ENCODE measurements around the gene P2RX5.
A peak's percentile ranks its signal among the peaks of the same experiment; 100 is the strongest.

P2RX5 gene

DNA sequence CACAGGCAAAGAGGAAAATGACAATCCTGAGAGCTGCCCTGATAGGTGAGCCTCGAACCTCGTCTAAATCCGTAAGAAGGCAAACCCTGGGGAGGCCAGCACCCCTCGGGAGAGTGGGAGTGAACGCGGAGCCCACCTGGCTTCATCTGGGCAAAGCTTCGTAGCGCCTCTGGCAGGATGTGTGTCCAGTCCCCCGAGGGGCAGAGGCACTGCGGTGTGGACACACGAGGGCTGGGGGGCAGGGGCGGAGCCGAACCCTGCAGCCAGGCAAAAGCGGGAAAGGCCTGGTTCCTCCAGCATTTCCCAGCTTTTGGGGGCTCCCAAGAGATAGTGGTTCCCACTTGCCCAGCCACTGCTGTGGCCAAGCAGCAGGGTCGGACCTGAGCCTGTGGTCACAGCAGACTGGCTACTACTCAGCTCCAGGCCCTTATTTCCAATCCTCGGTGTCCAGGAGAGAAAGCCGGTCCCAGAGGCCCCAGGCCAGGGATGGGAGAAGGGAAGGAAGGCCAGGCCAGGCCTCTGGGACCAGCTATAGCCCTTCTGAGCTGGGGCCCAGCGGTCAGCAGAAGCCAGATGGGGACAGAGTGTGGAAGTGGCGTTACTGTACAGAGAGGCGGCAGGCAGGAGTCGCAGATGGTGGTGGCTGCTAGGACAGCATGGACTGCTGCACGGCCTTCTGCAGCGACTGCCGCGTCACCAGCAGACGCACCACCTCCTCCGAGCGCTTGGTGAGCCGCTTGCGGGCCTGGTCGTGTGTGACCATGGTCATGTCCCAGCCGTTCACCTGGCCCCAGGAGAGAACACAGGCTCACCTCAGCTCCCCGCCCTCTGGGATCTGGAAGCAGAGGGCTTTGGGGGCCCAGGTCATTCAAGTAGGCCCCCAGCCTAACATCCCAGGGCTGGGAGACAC lies 32.6 kb downstream of the P2RX5 start:
- TF ChIP-seq POLR2AphosphoS5 (IDR thresholded peaks at IDR 0.05; ENCODE audit: low read depth, low read length) (no peak), SIN3A (IDR thresholded peaks at IDR 0.05; ENCODE audit: borderline replicate concordance, insufficient read depth, low read length) (no peak), TAF1 (IDR thresholded peaks at IDR 0.05; ENCODE audit: borderline replicate concordance, insufficient read depth, low read length) (no peak), FOXP2 (optimal IDR thresholded peaks at IDR 0.05; ENCODE audit: borderline replicate concordance, extremely low read depth, extremely low read length, insufficient read depth) (no peak)
- TF ChIP-seq, protein P1, sequence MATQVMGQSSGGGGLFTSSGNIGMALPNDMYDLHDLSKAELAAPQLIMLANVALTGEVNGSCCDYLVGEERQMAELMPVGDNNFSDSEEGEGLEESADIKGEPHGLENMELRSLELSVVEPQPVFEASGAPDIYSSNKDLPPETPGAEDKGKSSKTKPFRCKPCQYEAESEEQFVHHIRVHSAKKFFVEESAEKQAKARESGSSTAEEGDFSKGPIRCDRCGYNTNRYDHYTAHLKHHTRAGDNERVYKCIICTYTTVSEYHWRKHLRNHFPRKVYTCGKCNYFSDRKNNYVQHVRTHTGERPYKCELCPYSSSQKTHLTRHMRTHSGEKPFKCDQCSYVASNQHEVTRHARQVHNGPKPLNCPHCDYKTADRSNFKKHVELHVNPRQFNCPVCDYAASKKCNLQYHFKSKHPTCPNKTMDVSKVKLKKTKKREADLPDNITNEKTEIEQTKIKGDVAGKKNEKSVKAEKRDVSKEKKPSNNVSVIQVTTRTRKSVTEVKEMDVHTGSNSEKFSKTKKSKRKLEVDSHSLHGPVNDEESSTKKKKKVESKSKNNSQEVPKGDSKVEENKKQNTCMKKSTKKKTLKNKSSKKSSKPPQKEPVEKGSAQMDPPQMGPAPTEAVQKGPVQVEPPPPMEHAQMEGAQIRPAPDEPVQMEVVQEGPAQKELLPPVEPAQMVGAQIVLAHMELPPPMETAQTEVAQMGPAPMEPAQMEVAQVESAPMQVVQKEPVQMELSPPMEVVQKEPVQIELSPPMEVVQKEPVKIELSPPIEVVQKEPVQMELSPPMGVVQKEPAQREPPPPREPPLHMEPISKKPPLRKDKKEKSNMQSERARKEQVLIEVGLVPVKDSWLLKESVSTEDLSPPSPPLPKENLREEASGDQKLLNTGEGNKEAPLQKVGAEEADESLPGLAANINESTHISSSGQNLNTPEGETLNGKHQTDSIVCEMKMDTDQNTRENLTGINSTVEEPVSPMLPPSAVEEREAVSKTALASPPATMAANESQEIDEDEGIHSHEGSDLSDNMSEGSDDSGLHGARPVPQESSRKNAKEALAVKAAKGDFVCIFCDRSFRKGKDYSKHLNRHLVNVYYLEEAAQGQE (IDR thresholded peaks at IDR 0.05; ENCODE audit: insufficient read depth in 1 of 2, low read depth in 2 of 2, low read length in 2 of 2), result no peak

DNA sequence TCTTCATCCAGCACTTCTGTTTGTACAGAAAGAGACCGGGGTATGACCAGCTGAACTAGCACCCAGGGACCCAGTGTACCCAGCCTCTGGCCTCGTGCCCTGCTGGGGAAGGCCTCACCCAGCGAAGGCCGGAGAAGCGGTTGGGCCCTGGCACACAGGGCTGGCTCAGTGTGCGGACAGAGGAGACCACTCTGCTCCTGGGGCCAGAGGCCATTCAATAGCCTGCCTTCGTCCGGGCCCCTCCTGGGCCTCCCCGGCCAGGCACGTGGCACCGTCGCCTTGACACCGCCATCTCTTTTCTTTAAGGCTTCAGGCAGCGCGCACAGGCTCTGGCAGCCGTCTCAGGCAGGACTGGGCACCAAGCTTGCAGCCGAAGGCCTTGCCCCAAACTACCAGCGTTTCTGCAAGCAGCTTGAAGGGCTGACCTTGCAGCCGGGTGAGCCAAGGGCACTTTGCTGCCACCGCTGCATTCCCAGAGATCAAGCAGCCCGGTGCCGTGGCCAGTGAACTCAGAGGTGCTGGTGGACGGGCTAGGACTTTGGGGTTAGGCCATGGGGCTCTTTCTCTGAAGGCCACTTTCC lies 35.6 kb downstream of the P2RX5 start:
- TF ChIP-seq SIN3A (IDR thresholded peaks at IDR 0.05; ENCODE audit: borderline replicate concordance, insufficient read depth, low read length), result no peak
- TF ChIP-seq TAF1 (IDR thresholded peaks at IDR 0.05; ENCODE audit: borderline replicate concordance, insufficient read depth, low read length), result no peak
- no peak for TF ChIP-seq POLR2AphosphoS5 (IDR thresholded peaks at IDR 0.05; ENCODE audit: low read depth, low read length)
- TF ChIP-seq FOXP2 (optimal IDR thresholded peaks at IDR 0.05; ENCODE audit: borderline replicate concordance, extremely low read depth, extremely low read length, insufficient read depth), result no peak
- TF ChIP-seq, protein P1 (IDR thresholded peaks at IDR 0.05; ENCODE audit: insufficient read depth in 1 of 2, low read depth in 2 of 2, low read length in 2 of 2), result no peak

DNA sequence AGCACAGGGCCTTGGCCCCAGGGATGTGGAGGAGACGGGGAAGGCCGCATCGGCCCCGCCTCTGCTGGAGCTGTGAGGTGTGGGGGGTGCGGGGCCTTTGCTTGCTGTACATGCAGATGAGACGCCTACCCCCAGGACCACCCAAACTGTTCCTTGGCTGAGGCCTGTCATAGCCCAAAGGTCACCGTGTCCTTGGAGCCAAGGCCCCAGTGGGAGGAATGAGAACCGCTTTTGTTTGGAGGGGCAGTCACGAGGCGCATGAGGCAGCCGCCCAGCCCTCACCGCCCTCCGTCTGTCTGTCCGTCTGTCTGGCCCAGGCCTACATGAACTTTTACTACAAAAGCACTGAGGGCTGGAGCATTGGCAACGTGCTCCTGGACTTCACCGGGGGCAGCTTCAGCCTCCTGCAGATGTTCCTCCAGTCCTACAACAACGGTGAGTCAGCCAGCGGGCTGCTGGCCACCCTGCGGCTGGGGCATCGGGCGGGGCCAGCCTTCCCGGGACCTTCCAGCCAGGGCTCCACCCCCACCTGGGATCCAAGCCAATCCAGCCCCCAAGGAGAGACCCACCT lies 36.3 kb downstream of the P2RX5 start:
- TF ChIP-seq POLR2AphosphoS5 (IDR thresholded peaks at IDR 0.05; ENCODE audit: low read depth, low read length) (0 out of 2 replicates have a peak, but pooled peaks have one; percentile 24), FOXP2 (optimal IDR thresholded peaks at IDR 0.05; ENCODE audit: borderline replicate concordance, extremely low read depth, extremely low read length, insufficient read depth) (peak; percentile 59), SIN3A (IDR thresholded peaks at IDR 0.05; ENCODE audit: borderline replicate concordance, insufficient read depth, low read length) (no peak), TAF1 (IDR thresholded peaks at IDR 0.05; ENCODE audit: borderline replicate concordance, insufficient read depth, low read length) (no peak)
- TF ChIP-seq, protein P1 (IDR thresholded peaks at IDR 0.05; ENCODE audit: insufficient read depth in 1 of 2, low read depth in 2 of 2, low read length in 2 of 2), result no peak

GRCh38 chr17:3658784-3659449 lies 37.0 kb downstream of the P2RX5 start:
- no peak for TF ChIP-seq POLR2AphosphoS5 (IDR thresholded peaks at IDR 0.05; ENCODE audit: low read depth, low read length)
- TF ChIP-seq TAF1 (IDR thresholded peaks at IDR 0.05; ENCODE audit: borderline replicate concordance, insufficient read depth, low read length), result no peak
- TF ChIP-seq, protein P1 (IDR thresholded peaks at IDR 0.05; ENCODE audit: insufficient read depth in 1 of 2, low read depth in 2 of 2, low read length in 2 of 2), result no peak
- TF ChIP-seq SIN3A (IDR thresholded peaks at IDR 0.05; ENCODE audit: borderline replicate concordance, insufficient read depth, low read length), result no peak
- TF ChIP-seq FOXP2 (optimal IDR thresholded peaks at IDR 0.05; ENCODE audit: borderline replicate concordance, extremely low read depth, extremely low read length, insufficient read depth), result no peak
